Omental fat pad (tissue), 4 donors: Measurements from ENCODE around the gene SYNE2. TPM values are rescaled to one million over a fixed set of nuclear protein-coding genes. Genes with fewer than 3 reads are reported as not detected.
"Not testable (repeated sequence)": the region's sequence is repeated elsewhere in the genome, so short reads cannot be mapped to it uniquely, and the experiment has no call there.

Experiments
- ATAC-seq: fragments of 150-250 bp; one replicate; pipeline ENCODE4 v1.9.1; 2016; ENCODE audit warnings: mild to moderate bottlenecking, moderate library complexity; ENCODE audit not compliant: low FRiP score
- DNase-seq: peaks from one replicate; pipeline ENCODE4 v3.0.0-alpha.2; 2019; ENCODE audit warnings: low spot score
- CTCF ChIP-seq, 3 donors: fragments of 450-650 bp; IDR thresholded peaks; one replicate each; pipeline ENCODE4 v1.5.1; 2016 to 2017; ENCODE audit warnings: antibody characterized with exemption in 3 of 3, mild to moderate bottlenecking in 3 of 3, moderate library complexity in 2 of 3
- total RNA-seq, 4 donors: library from RNA; depleted of rRNA; stranded (reverse); fragments of >200 nt; gene quantifications; one replicate each; pipeline ENCODE4 v1.1.0, GENCODE V29; 2016

Gene SYNE2
- total RNA-seq, 4 donors from 2014 or later = 162 to 274 (median 207) TPM

GRCh38 chr14:64158608-64159007 is 305.8 kb downstream of the SYNE2 start:
- DNase-seq = no peak
- no peak for TF ChIP-seq CTCF (IDR thresholded peaks at IDR 0.05)
- ATAC-seq = no peak

GRCh38 chr14:64159588-64159987 is 306.8 kb downstream of the SYNE2 start:
- no peak for TF ChIP-seq CTCF (IDR thresholded peaks at IDR 0.05)

GRCh38 chr14:64170181-64170580 is 317.4 kb downstream of the SYNE2 start:
- no peak for TF ChIP-seq CTCF (IDR thresholded peaks at IDR 0.05)
- ATAC-seq (no peak), DNase-seq (no peak)

More at GRCh38 chr14:64159588-64159987, 306.8 kb downstream of the SYNE2 start:
- DNase-seq = no peak
- no peak for ATAC-seq

- ATAC-seq = no peak
- TF ChIP-seq CTCF (IDR thresholded peaks at IDR 0.05) = no peak
- DNase-seq = no peak
These were observed 322.3 kb downstream of the SYNE2 start for GRCh38 chr14:64174922-64175782.

- TF ChIP-seq CTCF (IDR thresholded peaks at IDR 0.05) = no peak
- DNase-seq (no peak), ATAC-seq (no peak)
These were observed 323.5 kb downstream of the SYNE2 start for GRCh38 chr14:64176330-64176729.

- TF ChIP-seq CTCF (IDR thresholded peaks at IDR 0.05) = no peak
- no peak for ATAC-seq
- no peak for DNase-seq
These were observed 326.0 kb downstream of the SYNE2 start for GRCh38 chr14:64178814-64179213.

- ATAC-seq, DNase-seq: not testable (repeated sequence)
These were observed 330.1 kb downstream of the SYNE2 start for GRCh38 chr14:64182908-64183307.
